H1 (cell line): Measurements from ENCODE around the gene TNIP3. TPM values are rescaled to one million over a fixed set of nuclear protein-coding genes. Genes with fewer than 3 reads are reported as not detected.

Source experiments
- CTCF ChIA-PET: fragments of 300-600 bp; sonication (Branson Sonifier 250); formaldehyde crosslinking; loops from one replicate; lab custom pipeline; 2021; ENCODE audit not compliant: partially characterized antibody; lab: Charles Lee
- POLR2A ChIA-PET: fragments of 300-600 bp; sonication (Branson Sonifier 250); formaldehyde crosslinking; loops from one replicate; lab custom pipeline; 2021; ENCODE audit warnings: inconsistent platforms; ENCODE audit not compliant: partially characterized antibody; lab: Charles Lee
- DNase-seq, 2 experiments: peaks; one replicate each; pipeline versions ENCODE4 v3.0.0 to v3.0.0-alpha.2; 2010 to 2022; ENCODE audit warnings: low spot score in 2 of 2, low read depth in 1 of 2, mixed read lengths in 1 of 2
- FAIRE-seq: peaks from 2 replicates; lab custom pipeline; 2011; peaks lifted over from hg19 to GRCh38; lab: Jason Lieb, UNC
- H2AFZ ChIP-seq: 2 replicates; pipeline ENCODE4 v1.8.1; 2012; ENCODE audit warnings: low read length, inconsistent platforms
- H2AK5ac ChIP-seq: 2 replicates; pipeline ENCODE4 v1.6.1; 2013; ENCODE audit warnings: low read depth, low read length
- H2BK120ac ChIP-seq: replicated peaks from 2 replicates; pipeline ENCODE3; 2013; ENCODE audit warnings: low read depth, low read length, inconsistent platforms
- H2BK12ac ChIP-seq: 2 replicates; pipeline ENCODE4 v1.6.1; 2013; ENCODE audit warnings: low read depth, low read length
- H2BK15ac ChIP-seq: 2 replicates; pipeline ENCODE4 v1.6.1; 2013; ENCODE audit warnings: low read length
- H2BK20ac ChIP-seq: 2 replicates; pipeline ENCODE4 v1.6.1; 2013; ENCODE audit warnings: low read length
- H2BK5ac ChIP-seq: 2 replicates; pipeline ENCODE4 v1.6.1; 2013; ENCODE audit warnings: low read depth, low read length
- H3K14ac ChIP-seq: 2 replicates; pipeline ENCODE4 v1.6.1; 2013; ENCODE audit warnings: inconsistent platforms; ENCODE audit not compliant: insufficient read length
- H3K18ac ChIP-seq: 2 replicates; pipeline ENCODE4 v1.6.1; 2013; ENCODE audit warnings: low read length; ENCODE audit errors: extremely low read depth
- H3K23ac ChIP-seq: 2 replicates; pipeline ENCODE4 v1.6.1; 2013; ENCODE audit warnings: inconsistent platforms; ENCODE audit not compliant: insufficient read length
- H3K23me2 ChIP-seq: 2 replicates; pipeline ENCODE4 v1.6.1; 2013; ENCODE audit warnings: low read depth, low read length
- H3K27ac ChIP-seq: 2 replicates; pipeline ENCODE4 v1.6.1; 2011; ENCODE audit warnings: low read depth, low read length, inconsistent platforms
- H3K27me3 ChIP-seq, 4 experiments: replicated peaks in 1 of 4; 1 replicate in 1 of 4; 2 replicates in 3 of 4; pipeline versions ENCODE4 v1.6.1 to v1.8.1; 2011 to 2013; ENCODE audit warnings: low read length in 3 of 4, mild to moderate bottlenecking in 3 of 4, inconsistent platforms in 2 of 4, mixed read lengths in 2 of 4, moderate library complexity in 1 of 4; ENCODE audit not compliant: control insufficient read depth in 3 of 4, insufficient read depth in 3 of 4; ENCODE audit errors: extremely low read depth in 1 of 4
- H3K36me3 ChIP-seq, 4 experiments: 2 replicates each; pipeline versions ENCODE4 v1.6.1 to v1.8.1; 2011 to 2013; ENCODE audit warnings: mild to moderate bottlenecking in 4 of 4, low read length in 3 of 4, moderate library complexity in 2 of 4, control low read depth in 1 of 4, inconsistent platforms in 1 of 4; ENCODE audit not compliant: insufficient read depth in 4 of 4, control insufficient read depth in 2 of 4
- H3K4ac ChIP-seq: replicated peaks from 2 replicates; pipeline ENCODE3; 2013; ENCODE audit warnings: low read length, low read depth, mixed read lengths, inconsistent platforms; ENCODE audit not compliant: insufficient read length
- H3K4me1 ChIP-seq, 4 experiments: replicated peaks in 1 of 4; 1 replicate in 1 of 4; 2 replicates in 3 of 4; pipeline versions ENCODE4 v1.6.1 to v1.8.1; 2011 to 2013; ENCODE audit warnings: low read length in 3 of 4, inconsistent platforms in 2 of 4, mixed read lengths in 1 of 4; ENCODE audit not compliant: insufficient read depth in 4 of 4, control insufficient read depth in 3 of 4
- H3K4me2 ChIP-seq, 2 experiments: 2 replicates each; pipeline versions ENCODE4 v1.6.1 to v1.8.1; 2011 to 2013; ENCODE audit warnings: low read depth in 2 of 2, low read length in 2 of 2, control low read depth in 1 of 2, inconsistent platforms in 1 of 2, mild to moderate bottlenecking in 1 of 2; ENCODE audit not compliant: insufficient read depth in 1 of 2
- H3K4me3 ChIP-seq, 4 experiments: fragments of 200-600, 300-600 bp in 1 of 4; sonication (generic), shearing (Covaris generic), sonication (Bioruptor Twin) in 1 of 4; 2 replicates each; pipeline versions ENCODE4 v1.5.1 to v1.8.1; 2011 to 2016; ENCODE audit warnings: low read length in 4 of 4, low read depth in 3 of 4, control low read depth in 2 of 4, inconsistent platforms in 2 of 4, mild to moderate bottlenecking in 2 of 4, mixed read lengths in 1 of 4, moderate library complexity in 1 of 4; ENCODE audit not compliant: insufficient read depth in 2 of 4; ENCODE audit errors: extremely low read depth in 1 of 4
- H3K56ac ChIP-seq: replicated peaks from 2 replicates; pipeline ENCODE3; 2013; ENCODE audit warnings: low read depth, mild to moderate bottlenecking, mixed read lengths, low read length, inconsistent platforms; ENCODE audit not compliant: insufficient read length
- H3K79me1 ChIP-seq: 2 replicates; pipeline ENCODE4 v1.6.1; 2013; ENCODE audit warnings: low read depth, low read length, control low read depth
- H3K79me2 ChIP-seq, 2 experiments: 2 replicates each; pipeline versions ENCODE4 v1.6.1 to v1.8.1; 2012 to 2013; ENCODE audit warnings: low read length in 2 of 2, mild to moderate bottlenecking in 2 of 2, inconsistent platforms in 1 of 2; ENCODE audit not compliant: insufficient read depth in 2 of 2, control insufficient read depth in 1 of 2
- H3K9ac ChIP-seq, 4 experiments: replicated peaks in 1 of 4; 1 replicate in 1 of 4; 2 replicates in 3 of 4; pipeline versions ENCODE4 v1.6.1 to v1.8.1; 2011 to 2013; ENCODE audit warnings: low read depth in 3 of 4, low read length in 3 of 4, control low read depth in 2 of 4, mild to moderate bottlenecking in 2 of 4, moderate library complexity in 2 of 4, inconsistent platforms in 1 of 4; ENCODE audit errors: extremely low read depth in 1 of 4
- H3K9me3 ChIP-seq, 2 experiments: 2 replicates each; pipeline versions ENCODE4 v1.6.1 to v1.8.1; 2012 to 2013; ENCODE audit warnings: mild to moderate bottlenecking in 2 of 2, moderate library complexity in 2 of 2, control low read depth in 1 of 2, inconsistent platforms in 1 of 2, low read depth in 1 of 2, low read length in 1 of 2, mixed read lengths in 1 of 2; ENCODE audit not compliant: insufficient read depth in 2 of 2
- H4K20me1 ChIP-seq, 2 experiments: replicated peaks in 1 of 2; 2 replicates each; pipeline versions ENCODE3 to v1.8.1; 2011 to 2013; ENCODE audit warnings: inconsistent platforms in 2 of 2, low read length in 2 of 2, mild to moderate bottlenecking in 1 of 2; ENCODE audit not compliant: insufficient read depth in 2 of 2, control insufficient read depth in 1 of 2
- H4K5ac ChIP-seq: 2 replicates; pipeline ENCODE4 v1.6.1; 2013; ENCODE audit warnings: low read length, low read depth, mixed read lengths, inconsistent platforms; ENCODE audit not compliant: insufficient read length
- H4K8ac ChIP-seq: 2 replicates; pipeline ENCODE4 v1.8.0; 2013; ENCODE audit warnings: mild to moderate bottlenecking, moderate library complexity, low read length, inconsistent platforms; ENCODE audit not compliant: insufficient read depth; ENCODE audit errors: extremely low read depth
- H4K91ac ChIP-seq: replicated peaks from 2 replicates; pipeline ENCODE3; 2013; ENCODE audit warnings: low read length, mixed read lengths, inconsistent platforms; ENCODE audit not compliant: insufficient read length
- BACH1 ChIP-seq: IDR thresholded peaks from 2 replicates; pipeline ENCODE4 v1.6.1; 2012; ENCODE audit warnings: low read length, improper control_type of control experiment
- BCL11A ChIP-seq, 2 experiments: IDR thresholded peaks; one replicate each; pipeline ENCODE4 v1.6.1; 2011; ENCODE audit warnings: low read depth in 2 of 2, low read length in 2 of 2, mild to moderate bottlenecking in 2 of 2
- BRCA1 ChIP-seq: IDR thresholded peaks from 2 replicates; pipeline ENCODE4 v1.6.1; 2012; ENCODE audit warnings: low read depth, low read length, improper control_type of control experiment
- CBX5 ChIP-seq: fragments of 300-800, 300-1000 bp; sonication (generic); IDR thresholded peaks from 2 replicates; pipeline ENCODE4 v1.7.1; 2016; ENCODE audit warnings: antibody characterized with exemption, low read length, low read depth
- CBX8 ChIP-seq: fragments of 300-800, 300-1000 bp; sonication (generic); IDR thresholded peaks from 2 replicates; pipeline ENCODE4 v1.7.1; 2016; ENCODE audit warnings: low read depth, low read length, borderline replicate concordance
- EP300 ChIP-seq, 2 experiments: IDR thresholded peaks; 1 replicate in 1 of 2; 2 replicates in 1 of 2; pipeline ENCODE4 v1.6.1; 2011 to 2012; ENCODE audit warnings: low read depth in 2 of 2, low read length in 2 of 2, mild to moderate bottlenecking in 2 of 2, borderline replicate concordance in 1 of 2, inconsistent platforms in 1 of 2, moderate library complexity in 1 of 2
- EZH2 ChIP-seq: fragments of 200-600 bp; sonication (generic); IDR thresholded peaks from 2 replicates; pipeline ENCODE4 v1.7.1; 2012; ENCODE audit warnings: low read depth, mild to moderate bottlenecking, moderate library complexity, low read length, inconsistent platforms; ENCODE audit not compliant: severe bottlenecking
- GABPA ChIP-seq: IDR thresholded peaks from 2 replicates; pipeline ENCODE4 v1.6.1; 2011; ENCODE audit warnings: mild to moderate bottlenecking, low read length, moderate library complexity, borderline replicate concordance; ENCODE audit not compliant: insufficient read depth
- NRF1 ChIP-seq: IDR thresholded peaks from 2 replicates; pipeline ENCODE4 v1.6.1; 2011; ENCODE audit warnings: mild to moderate bottlenecking, low read depth, low read length, improper control_type of control experiment
- PHF8 ChIP-seq: fragments of 200-600 bp; sonication (generic); conservative IDR thresholded peaks from 2 replicates; pipeline ENCODE4 v1.7.1; 2012; ENCODE audit warnings: low read depth, mild to moderate bottlenecking, inconsistent platforms, low read length, moderate library complexity
- POLR2A ChIP-seq, 2 experiments: IDR thresholded peaks; 1 replicate in 1 of 2; 2 replicates in 1 of 2; pipeline ENCODE4 v1.6.1; 2011; ENCODE audit warnings: low read depth in 2 of 2, low read length in 2 of 2, mild to moderate bottlenecking in 2 of 2; ENCODE audit errors: control extremely low read depth in 1 of 2
- RFX5 ChIP-seq: IDR thresholded peaks from 2 replicates; pipeline ENCODE4 v1.6.1; 2011; ENCODE audit warnings: low read depth, low read length, improper control_type of control experiment, borderline replicate concordance
- RNF2 ChIP-seq: fragments of 200-900, 300-1000 bp; sonication (generic); IDR thresholded peaks from 2 replicates; pipeline ENCODE4 v1.7.1; 2016; ENCODE audit warnings: borderline replicate concordance, low read depth, mild to moderate bottlenecking, antibody characterized with exemption, low read length; ENCODE audit not compliant: poor library complexity, severe bottlenecking; ENCODE audit errors: missing control alignments
- SUZ12 ChIP-seq: fragments of 200-600 bp; sonication (generic); IDR thresholded peaks from 2 replicates; pipeline ENCODE4 v1.6.1; 2012; ENCODE audit warnings: mild to moderate bottlenecking, inconsistent platforms, low read length, moderate library complexity, mixed read lengths
- WGBS, 2 experiments: shearing (Covaris generic) in 1 of 2; methylation state at CpG; one replicate each; pipeline versions ENCODE4 v1.1.6 to v1.1.7; 2013 to 2015; ENCODE audit warnings: low lambda C conversion rate in 2 of 2, mixed read lengths in 2 of 2, inconsistent platforms in 1 of 2, low coverage in 1 of 2, missing lambda C conversion rate in 1 of 2; ENCODE audit not compliant: insufficient replicate concordance in 2 of 2, insufficient coverage in 1 of 2, insufficient read length in 1 of 2; ENCODE audit errors: extremely low coverage in 1 of 2, missing lambda C conversion rate in 1 of 2; 5-methylcytosine and 5-hydroxymethylcytosine counted together
- polyA plus RNA-seq, 7 experiments: library from polyadenylated mRNA; depleted of rRNA in 3 of 7; stranded (reverse) in 5 of 7; unstranded in 2 of 7; fragments of >200 nt in 5 of 7; fragments of 200-250 nt in 2 of 7; gene quantifications; 1 replicate in 5 of 7; 2 replicates in 1 of 7; 4 replicates in 1 of 7; pipeline versions ENCODE4 v1.2.1 to v1.2.3, GENCODE V29; 2011 to 2013; ENCODE audit warnings: missing spikeins in 2 of 7, mixed read lengths in 2 of 7
- total RNA-seq: library from RNA; stranded (reverse); fragmentation: NEBNext Ultra II Directional; extraction: Animal tissue kit (Norgen Biotek cat#: 25700); gene quantifications from 2 replicates; pipeline ENCODE4 v1.2.1, GENCODE V29; 2021

The TNIP3 gene
- total and polyA plus RNA-seq, 2 of the 8 experiments (the other 6 are each of a cell fraction or from before 2014, with no cell fraction given), result not detected

GRCh38 chr4:121144021-121144420 is 20.1 kb downstream of the TNIP3 start:
- H2AFZ ChIP-seq, result no peak overlapping the region
- no peaks in the 10 kb centered on the region for H4K20me1 ChIP-seq
- no peak overlapping the region for H2BK5ac ChIP-seq
- H3K27me3 ChIP-seq, result no peaks in the 10 kb centered on the region
- no peak overlapping the region for H3K4me3 ChIP-seq
- CTCF ChIA-PET, result interaction anchor here (1.0 kb wide), 1 partner anchor 9 kb away, joined by 4 read pairs; no protein-coding TSS in a partner anchor
- no peak overlapping the region for H3K56ac ChIP-seq
- no peaks in the 10 kb centered on the region for H3K79me1 ChIP-seq
- 84% methylated on average over 2 of the region's 2 CpGs; no CpG with 5 or more reads in 1 of the 2 experiments for WGBS, 2 experiments
- TF ChIP-seq EZH2 (no peak), SUZ12 (no peak), POLR2A (IDR thresholded peaks at IDR 0.05; ENCODE audit: control extremely low read depth in 1 of 2, low read depth in 2 of 2, low read length in 2 of 2) (no peak), BACH1 (no peak), CBX5 (no peak), CBX8 (no peak), GABPA (no peak), PHF8 (no peak), RNF2 (no peak), EP300 (IDR thresholded peaks at IDR 0.05; ENCODE audit: borderline replicate concordance in 1 of 2, low read depth in 2 of 2, low read length in 2 of 2) (no peak), BCL11A (IDR thresholded peaks at IDR 0.05; ENCODE audit: low read depth in 2 of 2, low read length in 2 of 2) (no peak), NRF1 (no peak), RFX5 (no peak), BRCA1 (no peak)
- DNase-seq, result no peak
- H3K23ac ChIP-seq, result no peak overlapping the region
- H3K9ac ChIP-seq, result no peak overlapping the region
- H3K18ac ChIP-seq, result no peak overlapping the region
- H3K23me2 ChIP-seq, result no peaks in the 10 kb centered on the region
- H2BK20ac ChIP-seq, result no peak overlapping the region
- FAIRE-seq, result no peak
- H4K91ac ChIP-seq, result no peak overlapping the region
- H2AK5ac ChIP-seq, result no peak overlapping the region
- H3K14ac ChIP-seq, result no peak overlapping the region
- POLR2A ChIA-PET, result no interaction called here
- H3K36me3 ChIP-seq, result no peaks in the 10 kb centered on the region
- no peak overlapping the region for H3K4me2 ChIP-seq
- H3K79me2 ChIP-seq, result no peaks in the 10 kb centered on the region
- H3K4me1 ChIP-seq, result no peaks in the 10 kb centered on the region
- H2BK12ac ChIP-seq, result no peak overlapping the region
- H4K8ac ChIP-seq, result no peak overlapping the region
- H3K27ac ChIP-seq, result no peak overlapping the region
- H2BK120ac ChIP-seq, result no peak overlapping the region
- no peak overlapping the region for H3K4ac ChIP-seq
- H4K5ac ChIP-seq, result no peak overlapping the region
- H3K9me3 ChIP-seq, result no peaks in the 10 kb centered on the region
- H2BK15ac ChIP-seq, result no peak overlapping the region
